Astrocyte of the cerebellum (primary cell): ENCODE data around the gene FCN3.

Experiments used
- DNase-seq: peaks from one replicate; pipeline ENCODE4 v3.0.0-alpha.2; 2011; ENCODE audit warnings: low read depth
- H3K4me3 ChIP-seq: 2 replicates; pipeline ENCODE4 v1.5.1; 2011; ENCODE audit warnings: mild to moderate bottlenecking, low read depth, low read length, moderate library complexity
- CTCF ChIP-seq: IDR thresholded peaks from 2 replicates; pipeline ENCODE4 v1.5.1; 2012; ENCODE audit warnings: low read length, low read depth, moderate library complexity, mild to moderate bottlenecking; ENCODE audit errors: missing control alignments
- in situ Hi-C: cut with HindIII; loops from 2 replicates; pipeline ENCODE4 v1.10.0; 2017; ENCODE audit warnings: low sequenced_read_pairs

The FCN3 gene

GRCh38 chr1:27356277-27356618 lies 18.4 kb downstream of the FCN3 start:
- in situ Hi-C loops = no loop called here
- no peak for TF ChIP-seq CTCF
- no peak overlapping the region for H3K4me3 ChIP-seq
- no peak for DNase-seq

- no peak overlapping the region for H3K4me3 ChIP-seq
- TF ChIP-seq CTCF = no peak
- in situ Hi-C loops = no loop called here
- no peak for DNase-seq
Measured at GRCh38 chr1:27355683-27356082, 18.9 kb downstream of the FCN3 start.

GRCh38 chr1:27353629-27354028 lies 21.0 kb downstream of the FCN3 start:
- in situ Hi-C loops = no loop called here
- no peak overlapping the region for H3K4me3 ChIP-seq
- TF ChIP-seq CTCF = no peak
- DNase-seq = no peak

GRCh38 chr1:27353166-27353565 lies 21.5 kb downstream of the FCN3 start:
- TF ChIP-seq CTCF = no peak
- in situ Hi-C loops = no loop called here
- DNase-seq = no peak
- H3K4me3 ChIP-seq = no peak overlapping the region

GRCh38 chr1:27351541-27352107 lies 23.0 kb downstream of the FCN3 start:
- in situ Hi-C loops = no loop called here
- no peak for DNase-seq
- no peak overlapping the region for H3K4me3 ChIP-seq
- TF ChIP-seq CTCF = no peak

- DNase-seq = no peak
- no peak overlapping the region for H3K4me3 ChIP-seq
- TF ChIP-seq CTCF = no peak
- in situ Hi-C loops = no loop called here
Measured at GRCh38 chr1:27350663-27351540, 23.7 kb downstream of the FCN3 start.
